ENCODE measurements around the gene CD6.

DNA sequence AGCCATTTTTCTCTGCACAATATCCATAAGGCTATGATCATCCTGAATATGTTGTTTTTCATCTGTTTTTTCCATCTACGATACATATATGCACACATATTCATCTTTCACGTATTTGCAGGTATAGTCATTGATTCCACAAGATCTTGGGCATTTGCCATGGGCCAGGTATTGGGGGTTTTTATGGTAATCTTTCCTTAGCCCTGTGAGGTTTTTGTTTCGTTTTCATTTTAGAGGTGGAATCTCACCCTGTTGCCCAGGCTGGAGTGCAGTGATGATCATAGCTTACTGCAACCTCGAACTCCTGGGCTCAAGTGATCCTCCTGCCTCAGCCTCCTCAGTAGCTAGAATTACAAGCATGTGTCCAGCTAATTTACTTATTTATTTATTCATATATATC, 20.0 kb downstream of the CD6 start:
- TF ChIP-seq, protein P1, sequence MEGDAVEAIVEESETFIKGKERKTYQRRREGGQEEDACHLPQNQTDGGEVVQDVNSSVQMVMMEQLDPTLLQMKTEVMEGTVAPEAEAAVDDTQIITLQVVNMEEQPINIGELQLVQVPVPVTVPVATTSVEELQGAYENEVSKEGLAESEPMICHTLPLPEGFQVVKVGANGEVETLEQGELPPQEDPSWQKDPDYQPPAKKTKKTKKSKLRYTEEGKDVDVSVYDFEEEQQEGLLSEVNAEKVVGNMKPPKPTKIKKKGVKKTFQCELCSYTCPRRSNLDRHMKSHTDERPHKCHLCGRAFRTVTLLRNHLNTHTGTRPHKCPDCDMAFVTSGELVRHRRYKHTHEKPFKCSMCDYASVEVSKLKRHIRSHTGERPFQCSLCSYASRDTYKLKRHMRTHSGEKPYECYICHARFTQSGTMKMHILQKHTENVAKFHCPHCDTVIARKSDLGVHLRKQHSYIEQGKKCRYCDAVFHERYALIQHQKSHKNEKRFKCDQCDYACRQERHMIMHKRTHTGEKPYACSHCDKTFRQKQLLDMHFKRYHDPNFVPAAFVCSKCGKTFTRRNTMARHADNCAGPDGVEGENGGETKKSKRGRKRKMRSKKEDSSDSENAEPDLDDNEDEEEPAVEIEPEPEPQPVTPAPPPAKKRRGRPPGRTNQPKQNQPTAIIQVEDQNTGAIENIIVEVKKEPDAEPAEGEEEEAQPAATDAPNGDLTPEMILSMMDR (IDR thresholded peaks at IDR 0.05): no peak
- no peak for TF ChIP-seq POLR2A (IDR thresholded peaks at IDR 0.05)
